ENCODE measurements around the gene ATG16L2.
"Not testable (repeated sequence)": the region's sequence is repeated elsewhere in the genome, so short reads cannot be mapped to it uniquely, and the experiment has no call there.

The ATG16L2 gene

DNA sequence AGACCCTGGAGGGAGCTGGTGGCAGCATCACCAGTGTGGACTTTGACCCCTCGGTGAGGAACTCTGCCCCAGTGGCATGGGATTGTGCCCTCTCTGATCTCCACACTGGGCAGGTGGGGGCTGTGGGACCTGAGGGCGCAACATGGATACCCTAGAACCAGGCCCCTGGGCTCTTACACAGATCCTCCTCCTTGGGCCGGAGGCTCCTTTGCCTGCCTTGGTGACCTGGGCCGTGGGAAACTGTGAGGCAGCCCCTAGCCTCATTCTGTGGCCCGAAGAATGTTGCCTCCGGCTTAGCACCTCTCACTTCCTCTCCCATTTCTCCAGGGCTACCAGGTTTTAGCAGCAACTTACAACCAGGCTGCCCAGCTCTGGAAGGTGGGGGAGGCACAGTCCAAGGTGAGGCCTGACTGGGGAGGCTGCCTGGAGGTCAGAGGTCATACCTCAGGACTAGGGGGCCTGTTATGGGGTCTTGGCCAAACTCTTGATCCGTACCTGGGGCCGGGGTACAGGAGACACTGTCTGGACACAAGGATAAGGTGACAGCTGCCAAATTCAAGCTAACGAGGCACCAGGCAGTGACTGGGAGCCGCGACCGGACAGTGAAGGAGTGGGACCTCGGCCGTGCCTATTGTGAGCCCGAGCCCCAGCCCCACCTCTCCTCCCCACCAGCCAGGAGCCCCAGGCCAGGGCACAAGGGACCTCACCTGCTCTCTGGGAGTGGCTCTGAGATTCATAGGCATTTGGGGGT, 12.2 kb downstream of the ATG16L2 start:
- no peak for DNase-seq (ENCODE audit: low spot score)

DNA sequence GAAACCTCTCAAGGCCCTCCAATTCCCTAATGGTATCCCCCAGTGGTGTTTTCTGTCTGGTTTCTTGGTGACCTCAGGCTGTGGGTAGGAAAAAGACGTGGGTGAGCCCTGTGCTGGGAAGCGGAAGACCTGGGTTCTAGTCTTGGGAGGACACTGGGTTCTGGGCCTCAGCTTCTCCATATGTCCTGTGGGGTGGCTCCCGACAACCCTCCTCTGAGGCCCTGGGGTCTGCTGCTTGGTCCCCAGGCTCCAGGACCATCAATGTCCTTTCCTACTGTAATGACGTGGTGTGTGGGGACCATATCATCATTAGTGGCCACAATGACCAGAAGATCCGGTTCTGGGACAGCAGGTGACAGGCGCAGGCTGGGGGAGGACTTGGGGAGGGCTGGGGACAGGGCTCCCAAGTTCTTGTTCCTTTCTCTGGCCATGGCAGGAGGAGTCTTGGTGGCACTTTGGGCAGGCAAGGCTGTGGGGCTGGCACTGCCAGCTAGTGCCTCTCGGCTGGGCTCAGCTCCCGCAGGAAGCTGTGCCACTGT, 12.8 kb downstream of the ATG16L2 start:
- no peak for DNase-seq (ENCODE audit: low spot score)

GRCh38 chr11:72827656-72828055, 13.4 kb downstream of the ATG16L2 start:
- not testable (repeated sequence) for DNase-seq (ENCODE audit: low spot score)

GRCh38 chr11:72828081-72828567, 13.9 kb downstream of the ATG16L2 start:
- no peak for DNase-seq (ENCODE audit: low spot score)

DNA sequence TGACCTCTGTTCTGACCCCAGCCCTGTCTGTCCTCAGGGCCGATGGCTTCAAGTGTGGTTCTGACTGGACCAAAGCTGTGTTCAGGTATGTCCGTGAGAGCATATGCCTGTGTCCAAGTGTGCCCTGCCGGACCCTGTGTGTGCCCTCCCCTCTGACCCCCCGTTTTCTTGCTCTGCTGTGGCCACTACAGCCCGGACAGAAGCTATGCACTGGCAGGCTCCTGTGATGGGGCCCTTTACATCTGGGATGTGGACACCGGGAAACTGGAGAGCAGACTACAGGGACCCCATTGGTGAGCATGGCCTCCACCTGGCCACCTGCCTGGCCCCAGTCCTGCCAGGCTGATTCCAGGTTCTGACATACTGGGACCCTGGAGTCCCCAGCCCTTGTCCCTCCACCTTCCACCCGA, 14.5 kb downstream of the ATG16L2 start:
- DNase-seq (ENCODE audit: low spot score), result no peak

GRCh38 chr11:72829178-72829577, 15.0 kb downstream of the ATG16L2 start:
- no peak for DNase-seq (ENCODE audit: low spot score)

DNA sequence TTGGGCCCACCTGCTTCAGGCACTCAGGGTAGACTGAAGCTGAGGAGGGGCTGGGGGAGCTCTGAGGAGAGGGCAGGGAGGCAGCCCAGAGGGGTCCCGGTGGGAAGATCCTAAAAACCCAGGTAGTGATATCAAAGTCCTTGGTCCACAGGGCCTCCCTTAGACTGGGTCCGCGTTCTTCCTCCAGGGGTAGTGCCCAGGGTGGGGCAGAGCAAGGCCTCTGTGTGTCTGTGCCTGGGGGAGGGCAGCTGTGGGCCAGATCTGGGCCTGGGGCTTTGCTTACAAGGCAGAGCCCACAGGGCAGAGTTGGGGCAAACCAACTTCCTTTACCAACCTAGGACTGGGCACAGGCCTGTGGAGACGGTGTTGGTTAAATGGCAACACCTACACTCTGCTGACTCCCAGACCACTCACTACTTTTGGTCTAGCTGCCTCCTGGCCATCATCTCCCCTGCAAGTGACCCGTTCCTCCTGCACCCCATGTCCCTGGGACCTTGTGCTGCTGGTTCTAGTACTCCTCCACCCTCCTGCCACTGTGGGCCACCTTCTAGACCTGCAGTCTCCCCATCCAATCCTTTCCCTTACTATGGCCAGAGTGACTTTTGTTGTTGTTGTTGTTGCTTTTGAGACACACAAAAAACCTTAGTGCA, 15.8 kb downstream of the ATG16L2 start:
- no peak for DNase-seq (ENCODE audit: low spot score)

DNA sequence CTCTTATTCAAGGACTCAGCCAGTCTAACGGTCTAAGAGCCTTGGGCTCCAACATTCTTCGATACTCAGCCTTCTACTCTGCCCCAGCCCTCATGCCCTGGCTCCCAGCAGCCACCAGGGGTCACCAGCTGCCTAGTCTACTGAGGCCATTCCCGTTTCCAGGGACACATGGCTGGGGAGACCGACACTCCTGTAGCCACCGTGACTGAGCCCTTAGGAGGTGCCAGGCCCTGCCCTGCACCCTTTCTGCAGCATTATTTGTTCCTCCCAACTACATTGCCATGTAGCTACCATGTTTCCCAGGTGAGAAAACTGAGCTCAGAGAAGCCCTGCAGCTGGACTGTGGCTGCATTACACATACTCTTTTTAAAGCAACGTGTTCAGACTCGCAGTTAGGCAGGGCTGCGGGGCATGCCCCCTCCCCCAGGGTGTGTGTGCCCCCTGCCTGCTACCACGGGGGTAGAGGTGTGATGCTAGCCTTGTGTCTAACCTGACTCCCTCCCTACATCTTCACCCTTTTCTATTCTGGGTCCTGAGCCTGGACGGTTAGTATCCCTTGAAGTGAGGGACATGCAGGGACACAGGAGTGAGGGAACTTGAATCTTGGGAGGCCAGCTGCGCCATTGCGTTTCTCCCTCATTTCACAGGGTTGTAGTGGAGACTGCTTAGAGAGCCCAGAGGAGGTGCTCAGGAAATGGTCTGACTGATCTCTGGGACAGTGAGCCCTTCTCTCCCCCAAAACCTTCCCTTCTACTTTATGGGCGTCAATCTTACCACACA, 17.5 kb downstream of the ATG16L2 start:
- DNase-seq (ENCODE audit: low spot score), result peak; percentile 78

DNA sequence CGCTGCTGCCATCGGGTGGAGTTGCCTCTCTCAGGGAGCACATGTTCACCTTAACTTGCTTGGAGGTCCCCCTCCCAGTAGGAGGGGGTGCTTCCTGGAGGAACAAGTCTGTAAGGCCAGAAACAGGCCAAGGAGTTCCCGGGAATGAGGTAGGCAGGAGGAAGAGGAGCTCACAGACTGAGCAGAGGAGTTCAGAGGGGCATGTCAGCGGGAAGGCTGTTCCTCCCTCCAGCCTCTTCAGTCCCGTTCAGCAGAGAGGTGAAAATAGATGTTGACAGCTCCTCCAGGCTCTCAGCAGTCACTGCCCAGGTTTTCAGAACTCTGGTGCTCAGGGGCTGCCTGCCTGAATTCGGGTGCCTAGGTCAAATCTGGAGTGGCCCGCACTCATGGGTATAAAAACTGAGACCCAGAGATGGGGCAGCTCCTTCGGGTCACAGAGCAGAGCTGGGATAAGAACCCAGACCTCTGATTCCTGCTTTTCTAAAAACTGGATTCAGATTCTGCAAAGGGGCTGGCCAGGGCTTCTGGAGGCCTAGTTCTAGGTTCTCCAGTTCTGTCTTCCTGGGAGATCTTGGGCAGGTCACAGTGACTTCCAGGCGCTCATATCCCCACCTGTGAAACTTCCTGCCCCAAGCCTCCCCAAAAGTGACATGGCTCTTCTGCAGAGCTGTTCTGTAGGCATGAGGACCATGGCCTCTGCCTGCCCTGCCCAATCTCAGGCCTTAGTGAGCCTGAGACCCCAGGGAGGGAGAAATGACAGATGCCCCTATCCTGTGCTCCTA, 18.3 kb downstream of the ATG16L2 start:
- DNase-seq (ENCODE audit: low spot score), result no peak

DNA sequence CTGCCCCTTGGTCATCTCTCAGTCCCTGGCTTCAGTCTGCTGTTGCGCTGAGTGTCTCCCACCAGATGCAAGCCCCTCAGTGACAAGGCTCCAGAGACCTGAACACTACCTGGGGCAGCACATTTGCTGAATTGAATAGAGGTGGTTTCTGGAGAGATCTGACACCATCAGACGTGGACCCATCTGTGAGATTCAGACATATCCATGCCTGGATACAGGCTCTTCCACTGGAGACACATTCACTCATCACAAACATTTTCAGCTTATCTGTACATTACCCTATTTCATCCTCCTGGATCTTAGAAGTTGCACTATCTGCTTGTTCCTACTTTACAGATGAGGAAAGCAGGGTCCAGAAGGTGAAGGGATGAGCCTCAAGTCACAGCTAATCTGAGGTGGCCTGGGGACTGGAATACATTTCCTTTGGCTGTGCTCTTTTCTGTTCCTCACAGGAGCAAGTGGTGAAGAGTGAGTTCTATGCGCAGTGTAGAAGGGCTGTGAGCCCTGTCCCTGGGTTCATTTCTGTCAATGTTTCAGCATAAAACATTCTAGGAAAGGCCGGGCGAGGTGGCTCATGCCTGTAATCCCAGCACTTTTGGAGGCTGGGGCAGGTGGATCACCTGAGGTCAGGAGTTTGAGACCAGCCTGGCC, 19.0 kb downstream of the ATG16L2 start:
- no peak for DNase-seq (ENCODE audit: low spot score)

DNA sequence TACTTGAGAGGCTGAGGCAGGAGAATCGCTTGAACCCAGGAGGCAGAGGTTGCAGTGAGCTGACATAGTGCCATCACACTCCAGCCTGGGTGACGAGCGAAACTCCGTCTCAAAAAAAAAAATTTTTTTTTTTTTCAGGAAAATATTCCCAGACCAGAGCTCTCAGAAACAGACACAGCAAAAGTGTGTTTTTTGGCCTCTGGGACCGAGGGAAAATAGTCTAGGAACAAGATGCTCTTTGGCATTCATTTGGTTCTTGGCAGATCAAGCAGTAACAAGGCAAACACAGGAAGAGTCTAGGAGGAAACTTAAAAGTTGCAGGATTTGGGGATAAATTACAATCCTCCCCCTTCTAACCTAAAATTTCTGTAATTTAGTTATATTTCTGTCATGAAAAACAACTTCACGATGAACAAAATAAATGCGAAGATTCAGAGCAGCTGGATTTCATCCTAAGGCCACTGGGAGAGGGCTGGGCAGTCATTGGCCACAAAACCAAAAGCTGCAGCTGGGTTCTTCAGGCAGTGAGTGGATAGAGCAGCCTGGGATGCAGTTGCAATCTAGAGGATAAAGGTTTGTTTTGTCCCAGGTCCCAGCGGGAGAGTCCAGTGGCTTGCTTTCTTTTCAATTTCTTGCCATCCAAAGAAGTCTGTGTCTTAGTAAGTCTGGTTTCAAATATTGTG, 19.7 kb downstream of the ATG16L2 start:
- DNase-seq (ENCODE audit: low spot score), result no peak

DNA sequence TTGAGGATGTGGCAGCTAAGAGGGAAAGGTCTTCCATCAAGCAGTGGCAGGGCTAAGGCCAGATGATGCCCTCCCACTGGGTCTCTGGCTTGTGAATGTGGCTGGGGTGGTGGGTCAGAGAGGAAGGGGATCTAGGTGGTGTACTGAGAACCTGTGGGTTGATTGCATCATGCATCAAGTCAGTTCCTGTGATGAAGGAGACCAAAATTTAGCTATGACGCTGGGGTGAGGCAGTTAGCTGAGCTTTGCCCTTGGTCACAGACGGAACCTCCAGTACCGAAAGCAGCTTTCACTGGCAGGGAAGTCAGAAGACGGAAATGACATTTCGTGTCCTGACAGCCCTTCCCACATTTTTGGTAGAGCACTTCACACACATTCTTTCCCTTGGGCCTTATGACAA, 20.7 kb downstream of the ATG16L2 start:
- no peak for DNase-seq (ENCODE audit: low spot score)

- no peak for DNase-seq (ENCODE audit: low spot score)
Observed at GRCh38 chr11:72836111-72836510, 21.9 kb downstream of the ATG16L2 start.

- DNase-seq (ENCODE audit: low spot score), result no peak
Observed at GRCh38 chr11:72838691-72839305, 24.6 kb downstream of the ATG16L2 start.

DNA sequence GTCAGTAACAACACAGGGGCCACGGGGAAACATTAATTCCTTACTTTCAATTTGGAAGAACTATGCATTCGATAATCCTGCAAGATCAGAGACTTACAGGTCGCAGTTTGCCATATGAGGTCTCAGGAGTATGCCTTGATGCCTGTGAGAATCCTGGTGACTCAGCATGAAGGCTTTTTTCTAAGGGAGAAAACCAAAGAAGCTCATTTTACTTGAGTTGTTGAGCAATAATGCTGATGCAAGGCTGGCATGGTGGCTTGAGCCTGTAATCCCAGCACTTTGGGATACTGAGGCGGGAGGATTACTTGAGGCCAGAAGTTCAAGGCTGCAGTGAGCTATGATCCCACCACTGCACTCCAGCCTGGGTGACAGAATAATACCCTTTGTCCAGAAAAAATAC, 26.6 kb downstream of the ATG16L2 start:
- peak; percentile 16 for DNase-seq (ENCODE audit: low spot score)

GRCh38 chr11:72841397-72841796, 27.2 kb downstream of the ATG16L2 start:
- DNase-seq (ENCODE audit: low spot score), result no peak

GRCh38 chr11:72842126-72842525, 27.9 kb downstream of the ATG16L2 start:
- DNase-seq (ENCODE audit: low spot score), result no peak

DNA sequence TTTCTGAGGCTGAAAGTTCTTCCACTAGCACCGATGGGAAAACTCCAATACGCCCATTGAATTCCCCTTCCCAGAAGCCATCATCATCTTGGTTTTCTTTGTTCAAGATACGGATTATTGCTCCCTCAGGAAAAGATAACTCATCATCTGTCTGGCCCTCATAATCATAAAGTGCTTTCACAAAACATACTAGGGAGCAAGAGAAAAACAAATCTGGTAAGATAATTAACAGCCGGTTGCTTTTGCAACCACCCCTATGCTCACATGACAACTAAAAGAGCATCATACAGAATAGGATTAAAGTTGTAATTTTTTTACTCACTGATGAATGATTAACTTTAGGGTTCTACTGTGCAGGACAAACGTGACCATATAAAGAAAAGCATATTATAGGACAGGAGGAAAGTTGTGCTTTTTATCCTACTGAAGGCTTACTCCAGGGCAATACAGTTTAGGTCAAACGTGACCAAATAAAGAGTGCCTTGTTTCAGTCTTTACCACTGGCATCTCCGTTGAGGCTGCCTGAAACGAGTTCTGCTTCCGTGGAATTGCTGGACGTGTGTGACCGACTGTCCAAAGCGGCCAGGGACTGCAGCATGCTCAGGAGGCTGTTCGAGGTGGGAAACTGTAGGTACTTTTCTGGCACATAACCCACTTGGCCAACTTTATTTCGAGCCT, 28.6 kb downstream of the ATG16L2 start:
- no peak for DNase-seq (ENCODE audit: low spot score)

DNA sequence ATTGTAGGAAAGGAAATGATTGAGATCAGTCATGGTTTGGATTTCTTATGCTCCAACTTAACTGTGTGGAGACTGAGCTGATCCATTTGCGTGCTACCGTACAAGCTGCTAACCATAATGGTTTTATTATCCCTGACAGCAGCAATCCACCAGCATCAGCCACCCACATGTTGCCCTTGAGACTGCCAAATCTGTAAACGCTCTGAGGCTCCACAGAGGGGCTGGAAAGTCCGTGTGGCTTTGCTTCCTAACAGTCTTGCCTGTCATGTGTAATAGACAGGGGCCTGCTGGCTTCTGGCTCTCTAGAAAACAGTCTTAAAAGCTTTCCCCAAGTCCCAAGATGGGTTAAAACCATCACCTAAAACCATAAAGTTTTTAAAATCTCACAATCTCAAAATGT, 30.1 kb downstream of the ATG16L2 start:
- DNase-seq (ENCODE audit: low spot score), result no peak
